ENCODE results near the gene SLC39A13.

Gene SLC39A13

GRCh38 chr11:47387944-47388696 lies 20.3 kb upstream of the SLC39A13 start:
- no peak for DNase-seq

- DNase-seq, result no peak
Observed at GRCh38 chr11:47388697-47389576, 19.5 kb upstream of the SLC39A13 start.

- DNase-seq, result no peak
Observed at GRCh38 chr11:47389577-47390421, 18.6 kb upstream of the SLC39A13 start.

GRCh38 chr11:47390422-47390760 lies 18.0 kb upstream of the SLC39A13 start:
- no peak for DNase-seq

- DNase-seq, result no peak
Observed at GRCh38 chr11:47391077-47391583, 17.3 kb upstream of the SLC39A13 start.

- no peak for DNase-seq
Observed at GRCh38 chr11:47391711-47392432, 16.5 kb upstream of the SLC39A13 start.

GRCh38 chr11:47392546-47393162 lies 15.7 kb upstream of the SLC39A13 start:
- no peak for DNase-seq

- no peak for DNase-seq
Observed at GRCh38 chr11:47393163-47394049, 15.0 kb upstream of the SLC39A13 start.

- DNase-seq, result no peak
Observed at GRCh38 chr11:47394050-47394321, 14.4 kb upstream of the SLC39A13 start.

- peak; percentile 46 for DNase-seq
Observed at GRCh38 chr11:47394322-47395222, 13.8 kb upstream of the SLC39A13 start.

GRCh38 chr11:47395223-47396048 lies 13.0 kb upstream of the SLC39A13 start:
- no peak for DNase-seq

GRCh38 chr11:47396049-47396320 lies 12.4 kb upstream of the SLC39A13 start:
- no peak for DNase-seq

- no peak for DNase-seq
Observed at GRCh38 chr11:47398011-47398410, 10.4 kb upstream of the SLC39A13 start.

- no peak for DNase-seq
Observed at GRCh38 chr11:47398551-47398950, 9.8 kb upstream of the SLC39A13 start.

GRCh38 chr11:47399860-47400767 lies 8.3 kb upstream of the SLC39A13 start:
- DNase-seq, result no peak

GRCh38 chr11:47400768-47401279 lies 7.6 kb upstream of the SLC39A13 start:
- no peak for DNase-seq

- no peak for DNase-seq
Observed at GRCh38 chr11:47403135-47403534, 5.3 kb upstream of the SLC39A13 start.

GRCh38 chr11:47403571-47403970 lies 4.8 kb upstream of the SLC39A13 start:
- no peak for DNase-seq

Measured in activated CD4-positive, alpha-beta T cell treated with anti-CD3 and anti-CD28 coated beads for 1 hour (primary cell).